ENCODE data around the gene LTB4R2. TPM values are rescaled to one million over a fixed set of nuclear protein-coding genes. Genes with fewer than 3 reads are reported as not detected.
A peak's percentile ranks its signal among the peaks of the same experiment; 100 is the strongest.

The LTB4R2 gene
- total RNA-seq, 1 donor from 2014 or later, result 9.3 TPM

GRCh38 chr14:24304019-24304387 lies 5.9 kb upstream of the LTB4R2 start:
- H3K4me1 Mint-ChIP-seq (ENCODE audit: low read depth, unreplicated experiment), result peaks cover 14% of the 10 kb centered on the region
- Histone ChIP-seq H3K9me3 (ENCODE audit: insufficient read depth, low read depth, low read length) (no peaks in the 10 kb centered on the region), H3K4me2 (ENCODE audit: low read length) (no peak overlapping the region), H3K4me3 (ENCODE audit: insufficient read depth, low read depth, low read length) (no peak overlapping the region), H4K20me1 (ENCODE audit: insufficient read depth, low read length) (peaks cover 30% of the 10 kb centered on the region), H3K27ac (ENCODE audit: low read depth, low read length) (no peak overlapping the region), H3K36me3 (ENCODE audit: insufficient read depth, low read length) (peaks cover 47% of the 10 kb centered on the region), H3K4me1 (ENCODE audit: insufficient read depth, low read length) (peaks cover 17% of the 10 kb centered on the region), H3K9ac (ENCODE audit: low read length) (no peak overlapping the region), H2AFZ (ENCODE audit: low read depth, low read length) (no peak overlapping the region), H3K79me2 (ENCODE audit: insufficient read depth, low read length) (peaks cover 31% of the 10 kb centered on the region), H3K27me3 (ENCODE audit: insufficient read depth, low read length) (no peaks in the 10 kb centered on the region)
- no peaks in the 10 kb centered on the region for H3K27me3 Mint-ChIP-seq (ENCODE audit: low read depth, unreplicated experiment)
- H3K4me3 Mint-ChIP-seq (ENCODE audit: unreplicated experiment), result no peak overlapping the region
- TF ChIP-seq, protein P1, sequence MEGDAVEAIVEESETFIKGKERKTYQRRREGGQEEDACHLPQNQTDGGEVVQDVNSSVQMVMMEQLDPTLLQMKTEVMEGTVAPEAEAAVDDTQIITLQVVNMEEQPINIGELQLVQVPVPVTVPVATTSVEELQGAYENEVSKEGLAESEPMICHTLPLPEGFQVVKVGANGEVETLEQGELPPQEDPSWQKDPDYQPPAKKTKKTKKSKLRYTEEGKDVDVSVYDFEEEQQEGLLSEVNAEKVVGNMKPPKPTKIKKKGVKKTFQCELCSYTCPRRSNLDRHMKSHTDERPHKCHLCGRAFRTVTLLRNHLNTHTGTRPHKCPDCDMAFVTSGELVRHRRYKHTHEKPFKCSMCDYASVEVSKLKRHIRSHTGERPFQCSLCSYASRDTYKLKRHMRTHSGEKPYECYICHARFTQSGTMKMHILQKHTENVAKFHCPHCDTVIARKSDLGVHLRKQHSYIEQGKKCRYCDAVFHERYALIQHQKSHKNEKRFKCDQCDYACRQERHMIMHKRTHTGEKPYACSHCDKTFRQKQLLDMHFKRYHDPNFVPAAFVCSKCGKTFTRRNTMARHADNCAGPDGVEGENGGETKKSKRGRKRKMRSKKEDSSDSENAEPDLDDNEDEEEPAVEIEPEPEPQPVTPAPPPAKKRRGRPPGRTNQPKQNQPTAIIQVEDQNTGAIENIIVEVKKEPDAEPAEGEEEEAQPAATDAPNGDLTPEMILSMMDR (IDR thresholded peaks at IDR 0.05; ENCODE audit: insufficient read depth, low read depth, low read length), result no peak
- TF ChIP-seq EZH2 (IDR thresholded peaks at IDR 0.05; ENCODE audit: insufficient read depth, low read length), result no peak
- no peak for DNase-seq (ENCODE audit: low read depth)
- H3K9me3 Mint-ChIP-seq (ENCODE audit: unreplicated experiment), result no peaks in the 10 kb centered on the region
- no peak overlapping the region for H3K27ac Mint-ChIP-seq (ENCODE audit: unreplicated experiment)
- FAIRE-seq, result no peak
- peaks cover 42% of the 10 kb centered on the region for H3K36me3 Mint-ChIP-seq (ENCODE audit: low read depth, unreplicated experiment)

- no peak overlapping the region for H2AFZ ChIP-seq (ENCODE audit: low read depth, low read length)
- Mint-ChIP-seq H3K4me3 (ENCODE audit: unreplicated experiment) (peak overlapping the region; percentile 27), H3K36me3 (ENCODE audit: low read depth, unreplicated experiment) (peaks cover 43% of the 10 kb centered on the region), H3K9me3 (ENCODE audit: unreplicated experiment) (no peaks in the 10 kb centered on the region), H3K4me1 (ENCODE audit: low read depth, unreplicated experiment) (peaks cover 8% of the 10 kb centered on the region), H3K27ac (ENCODE audit: unreplicated experiment) (no peak overlapping the region), H3K27me3 (ENCODE audit: low read depth, unreplicated experiment) (no peaks in the 10 kb centered on the region)
- TF ChIP-seq, protein P1 (IDR thresholded peaks at IDR 0.05; ENCODE audit: insufficient read depth, low read depth, low read length), result no peak
- no peak for TF ChIP-seq EZH2 (IDR thresholded peaks at IDR 0.05; ENCODE audit: insufficient read depth, low read length)
- peaks cover 44% of the 10 kb centered on the region for H4K20me1 ChIP-seq (ENCODE audit: insufficient read depth, low read length)
- H3K9me3 ChIP-seq (ENCODE audit: insufficient read depth, low read depth, low read length), result no peaks in the 10 kb centered on the region
- no peak overlapping the region for H3K4me3 ChIP-seq (ENCODE audit: insufficient read depth, low read depth, low read length)
- peaks cover 39% of the 10 kb centered on the region for H3K36me3 ChIP-seq (ENCODE audit: insufficient read depth, low read length)
- H3K27ac ChIP-seq (ENCODE audit: low read depth, low read length), result no peak overlapping the region
- FAIRE-seq (no peak), DNase-seq (ENCODE audit: low read depth) (no peak)
- no peak overlapping the region for H3K4me2 ChIP-seq (ENCODE audit: low read length)
- peaks cover 16% of the 10 kb centered on the region for H3K4me1 ChIP-seq (ENCODE audit: insufficient read depth, low read length)
- H3K27me3 ChIP-seq (ENCODE audit: insufficient read depth, low read length), result no peaks in the 10 kb centered on the region
- peaks cover 4% of the 10 kb centered on the region for H3K79me2 ChIP-seq (ENCODE audit: insufficient read depth, low read length)
- H3K9ac ChIP-seq (ENCODE audit: low read length), result no peak overlapping the region
Measured at GRCh38 chr14:24307156-24307574, 2.8 kb upstream of the LTB4R2 start.

DNA sequence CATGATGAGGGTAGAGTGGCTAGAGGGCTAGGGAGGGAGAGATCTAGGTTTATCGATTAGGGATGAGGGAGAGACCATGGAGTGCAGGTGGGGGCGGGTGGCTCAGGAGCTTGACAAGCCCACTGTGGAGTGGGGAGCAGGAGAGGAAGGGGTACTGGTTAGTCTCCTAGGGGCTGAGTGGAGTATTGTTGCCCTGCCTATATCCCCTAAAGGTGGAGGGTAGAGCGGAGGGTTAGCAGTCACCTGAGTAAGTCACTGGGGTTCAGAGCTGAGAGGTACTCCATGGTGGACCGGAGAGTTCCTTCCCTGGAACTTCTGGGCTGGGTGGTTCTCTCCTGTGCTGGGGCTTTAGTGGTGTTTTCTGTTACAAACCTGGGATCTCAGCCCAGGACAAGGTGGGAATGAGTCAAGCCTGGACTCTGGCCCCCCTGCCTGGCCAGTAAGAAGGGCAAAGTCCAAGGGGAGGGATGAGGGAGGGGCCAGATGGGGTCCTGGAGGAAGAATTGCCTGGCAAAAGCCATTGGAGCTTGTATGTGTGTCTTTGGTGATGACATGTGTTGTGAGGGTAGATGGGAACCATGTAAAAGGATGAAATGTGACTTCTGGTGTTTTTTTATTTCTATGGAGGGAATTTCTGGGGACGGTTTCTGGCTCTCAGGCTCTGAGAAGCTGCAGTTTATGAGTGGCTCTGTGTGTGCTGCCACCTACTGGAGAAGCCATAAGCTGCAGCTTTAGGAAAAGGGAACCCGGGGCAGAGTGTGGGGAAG lies 2.2 kb upstream of the LTB4R2 start, which contains the start of gene CIDEB:
CIDEB (minus strand) TSS at position 403 of the 767 bp plus-strand sequence; CDS start at position 284, 119 bp downstream.
- H3K4me1 Mint-ChIP-seq (ENCODE audit: low read depth, unreplicated experiment), result peaks cover 8% of the 10 kb centered on the region
- H3K9me3 Mint-ChIP-seq (ENCODE audit: unreplicated experiment), result no peaks in the 10 kb centered on the region
- FAIRE-seq (peak; percentile 47), DNase-seq (ENCODE audit: low read depth) (no peak)
- peaks cover 16% of the 10 kb centered on the region for H3K4me1 ChIP-seq (ENCODE audit: insufficient read depth, low read length)
- H3K9me3 ChIP-seq (ENCODE audit: insufficient read depth, low read depth, low read length), result no peaks in the 10 kb centered on the region
- no peak within 1 kb of the TSS for H3K4me2 ChIP-seq (ENCODE audit: low read length)
- H3K27ac ChIP-seq (ENCODE audit: low read depth, low read length), result no peak within 1 kb of the TSS
- H3K9ac ChIP-seq (ENCODE audit: low read length), result no peak within 1 kb of the TSS
- peaks cover 43% of the 10 kb centered on the region for H3K36me3 Mint-ChIP-seq (ENCODE audit: low read depth, unreplicated experiment)
- H3K36me3 ChIP-seq (ENCODE audit: insufficient read depth, low read length), result peaks cover 34% of the 10 kb centered on the region
- peaks cover 46% of the 10 kb centered on the region for H4K20me1 ChIP-seq (ENCODE audit: insufficient read depth, low read length)
- no peak within 1 kb of the TSS for H3K27ac Mint-ChIP-seq (ENCODE audit: unreplicated experiment)
- no peaks in the 10 kb centered on the region for H3K27me3 ChIP-seq (ENCODE audit: insufficient read depth, low read length)
- no peak within 1 kb of the TSS for H3K4me3 ChIP-seq (ENCODE audit: insufficient read depth, low read depth, low read length)
- H2AFZ ChIP-seq (ENCODE audit: low read depth, low read length), result no peak within 1 kb of the TSS
- no peaks in the 10 kb centered on the region for H3K79me2 ChIP-seq (ENCODE audit: insufficient read depth, low read length)
- H3K4me3 Mint-ChIP-seq (ENCODE audit: unreplicated experiment), result peak within 1 kb of the TSS; percentile 27
- H3K27me3 Mint-ChIP-seq (ENCODE audit: low read depth, unreplicated experiment), result no peaks in the 10 kb centered on the region
- no peak for TF ChIP-seq EZH2 (IDR thresholded peaks at IDR 0.05; ENCODE audit: insufficient read depth, low read length)
- TF ChIP-seq, protein P1 (IDR thresholded peaks at IDR 0.05; ENCODE audit: insufficient read depth, low read depth, low read length), result peak; percentile 97

Data from astrocyte (in vitro differentiated cells and primary cell).